ENCODE measurements around the gene ARID1A.

ARID1A gene

GRCh38 chr1:26829184-26829911, 133.5 kb downstream of the ARID1A start:
- no peak for DNase-seq

GRCh38 chr1:26831059-26831458, 135.2 kb downstream of the ARID1A start:
- DNase-seq: no peak

Data from fibroblast of skin of right quadriceps (primary cell).